Naive thymus-derived CD4-positive, alpha-beta T cell (primary cell): Measurements from ENCODE around the gene EIF4ENIF1. TPM values are rescaled to one million over a fixed set of nuclear protein-coding genes. Genes with fewer than 3 reads are reported as not detected.

Source experiments
- ATAC-seq: fragments of 150-1000 bp; cut with Tn5 transposase; 2 replicates; pipeline ENCODE4 v1.10.0; 2021; ENCODE audit warnings: mild to moderate bottlenecking, moderate library complexity
- CTCF ChIA-PET: fragments of 350-600 bp; sonication (Branson Sonifier 250); formaldehyde crosslinking; loops from one replicate; lab custom pipeline; 2021; ENCODE audit warnings: antibody characterized with exemption; lab: Charles Lee
- POLR2A ChIA-PET: fragments of 350-600 bp; sonication (Branson Sonifier 250); formaldehyde crosslinking; loops from one replicate; lab custom pipeline; 2021; ENCODE audit warnings: antibody characterized with exemption, inconsistent platforms; lab: Charles Lee
- DNase-seq, 9 donors: peaks; one replicate each; pipeline versions ENCODE4 v3.0.0 to v3.0.0-alpha.2; 2020 to 2022; ENCODE audit warnings: mixed read lengths in 1 of 9
- H3K27ac ChIP-seq: one replicate; pipeline ENCODE4 v1.7.0; 2013; ENCODE audit warnings: mild to moderate bottlenecking, low read depth, low read length, moderate library complexity
- H3K27me3 ChIP-seq, 2 donors: one replicate each; pipeline ENCODE4 v1.7.0; 2013; ENCODE audit warnings: low read length in 2 of 2, mild to moderate bottlenecking in 2 of 2, moderate library complexity in 2 of 2; ENCODE audit not compliant: control insufficient read depth in 2 of 2, insufficient read depth in 2 of 2
- H3K36me3 ChIP-seq, 3 experiments: 1 replicate in 2 of 3; 2 replicates in 1 of 3; pipeline ENCODE4 v1.7.0; 2013; ENCODE audit warnings: low read length in 3 of 3, mild to moderate bottlenecking in 3 of 3, moderate library complexity in 1 of 3; ENCODE audit not compliant: insufficient read depth in 3 of 3, control insufficient read depth in 2 of 3
- H3K4me1 ChIP-seq, 2 donors: one replicate each; pipeline ENCODE4 v1.7.0; 2013; ENCODE audit warnings: low read length in 2 of 2, mild to moderate bottlenecking in 2 of 2, moderate library complexity in 1 of 2; ENCODE audit not compliant: control insufficient read depth in 2 of 2, insufficient read depth in 2 of 2
- H3K4me3 ChIP-seq: 2 replicates; pipeline ENCODE4 v1.7.0; 2013; ENCODE audit warnings: mild to moderate bottlenecking, low read length
- H3K9me3 ChIP-seq, 3 experiments: 1 replicate in 2 of 3; 2 replicates in 1 of 3; pipeline ENCODE4 v1.7.0; 2013; ENCODE audit warnings: low read length in 3 of 3; ENCODE audit not compliant: control insufficient read depth in 2 of 3
- H3K27ac Mint-ChIP-seq, 9 donors: one replicate each; pipeline ENCODE4 v1.8.0; 2020 to 2022; ENCODE audit warnings: mixed read lengths in 9 of 9, mild to moderate bottlenecking in 8 of 9, moderate library complexity in 5 of 9, inconsistent platforms in 2 of 9
- H3K27me3 Mint-ChIP-seq, 5 donors: one replicate each; pipeline ENCODE4 v1.8.0; 2021 to 2022; ENCODE audit warnings: mixed read lengths in 5 of 5, mild to moderate bottlenecking in 1 of 5
- H3K36me3 Mint-ChIP-seq, 5 donors: one replicate each; pipeline ENCODE4 v1.8.0; 2020 to 2022; ENCODE audit warnings: mixed read lengths in 5 of 5, mild to moderate bottlenecking in 3 of 5, inconsistent platforms in 1 of 5
- H3K4me1 Mint-ChIP-seq, 7 donors: one replicate each; pipeline ENCODE4 v1.8.0; 2020 to 2022; ENCODE audit warnings: mixed read lengths in 7 of 7, mild to moderate bottlenecking in 3 of 7, inconsistent platforms in 1 of 7
- H3K4me3 Mint-ChIP-seq, 10 donors: one replicate each; pipeline ENCODE4 v1.8.0; 2020 to 2022; ENCODE audit warnings: mild to moderate bottlenecking in 10 of 10, mixed read lengths in 10 of 10, moderate library complexity in 6 of 10, inconsistent platforms in 2 of 10
- H3K9me3 Mint-ChIP-seq, 11 donors: one replicate each; pipeline ENCODE4 v1.8.0; 2020 to 2022; ENCODE audit warnings: mixed read lengths in 11 of 11, mild to moderate bottlenecking in 4 of 11, inconsistent platforms in 1 of 11, moderate library complexity in 1 of 11
- intact Hi-C, 2 donors: fragments of 100-400 bp; cut with micrococcal nuclease; formaldehyde crosslinking; loops; one replicate each; pipeline ENCODE4 v1.15.1; 2023
- polyA plus RNA-seq, 2 donors: library from polyadenylated mRNA; unstranded; fragments of 300-500 nt; fragmentation: Illumina TruSeq; gene quantifications; one replicate each; pipeline ENCODE4 v1.2.3, GENCODE V29; 2021
- total RNA-seq, 6 experiments: library from RNA in 5 of 6; stranded (reverse) in 5 of 6; gene quantifications; 1 replicate in 5 of 6; 2 replicates in 1 of 6; pipeline ENCODE4 v1.2.3 and lab custom pipeline; 2021 to 2026

Gene EIF4ENIF1
- total and polyA plus RNA-seq, 7 experiments from 2014 or later: 12.8 to 46.5 (median 26.9) TPM

GRCh38 chr22:31398231-31398630 is 91.4 kb downstream of the EIF4ENIF1 start:
- Histone ChIP-seq H3K4me3 (no peak overlapping the region), H3K27ac (peak overlapping the region; percentile 91), H3K36me3 (peaks cover 0 to 13% (median 6%) of the 10 kb centered on the region in 3 experiments), H3K27me3 (no peaks in the 10 kb centered on the region), H3K4me1 (peaks cover 10 to 15% of the 10 kb centered on the region in 2 donors), H3K9me3 (no peaks in the 10 kb centered on the region)
- DNase-seq (no peak), ATAC-seq (no peak)
- Mint-ChIP-seq H3K9me3 (peaks cover 0 to 3% (median 0%) of the 10 kb centered on the region in 11 donors), H3K4me1 (peaks cover 5 to 30% (median 22%) of the 10 kb centered on the region in 7 donors), H3K36me3 (peaks cover 0 to 13% (median 7%) of the 10 kb centered on the region in 5 donors), H3K27me3 (no peaks in the 10 kb centered on the region), H3K27ac (peak overlapping the region in 3 of 9 donors; percentile 30 to 85 (median 69)), H3K4me3 (peak overlapping the region in 2 of 10 donors; percentile 25 to 43)
- CTCF ChIA-PET: interaction anchor here (2.2 kb wide), 1 partner anchor 52 kb away, joined by 5 read pairs; the partner anchor contains the start of gene PATZ1
- POLR2A ChIA-PET: interaction anchor here (1.1 to 2.9 kb wide), 3 partner anchors 51 to 1845 kb away, joined by 3 to 42 read pairs (median 10); partner anchors contain the start of genes PATZ1, PISD and THOC5
- intact Hi-C loops: loop anchor here (2.0 to 5.0 kb wide), 8 partner anchors 99 to 547 kb away; partner anchors contain the start of genes PIK3IP1 (in 2 of the 2), SFI1 (in 2 of the 2), SELENOM (in 1 of the 2) and YWHAH (in 1 of the 2)

- no peak overlapping the region for H3K4me3 Mint-ChIP-seq
- ATAC-seq: no peak
- H3K36me3 Mint-ChIP-seq: peaks cover 0 to 4% (median 0%) of the 10 kb centered on the region in 5 donors
- ChIA-PET POLR2A (no interaction called here), CTCF (no interaction called here)
- H3K27ac Mint-ChIP-seq: no peak overlapping the region
- DNase-seq: no peak
- intact Hi-C loops: no loop called here
- Histone ChIP-seq H3K4me3 (no peak overlapping the region), H3K9me3 (no peaks in the 10 kb centered on the region), H3K27me3 (no peaks in the 10 kb centered on the region), H3K36me3 (no peaks in the 10 kb centered on the region), H3K27ac (no peak overlapping the region), H3K4me1 (peaks cover 0 to 4% of the 10 kb centered on the region in 2 donors)
- H3K27me3 Mint-ChIP-seq: peaks cover 0 to 2% (median 0%) of the 10 kb centered on the region in 5 donors
- H3K4me1 Mint-ChIP-seq: peaks cover 0 to 5% (median 0%) of the 10 kb centered on the region in 7 donors
- peaks cover 0 to 3% (median 0%) of the 10 kb centered on the region in 11 donors for H3K9me3 Mint-ChIP-seq
Measured at GRCh38 chr22:31394326-31394725, 95.3 kb downstream of the EIF4ENIF1 start.

- Mint-ChIP-seq H3K36me3 (peaks cover 0 to 4% (median 0%) of the 10 kb centered on the region in 5 donors), H3K27me3 (peaks cover 0 to 2% (median 0%) of the 10 kb centered on the region in 5 donors), H3K27ac (no peak overlapping the region), H3K4me3 (no peak overlapping the region), H3K4me1 (peaks cover 0 to 2% (median 0%) of the 10 kb centered on the region in 7 donors), H3K9me3 (peaks cover 0 to 3% (median 0%) of the 10 kb centered on the region in 11 donors)
- Histone ChIP-seq H3K9me3 (no peaks in the 10 kb centered on the region), H3K4me3 (no peak overlapping the region), H3K27me3 (no peaks in the 10 kb centered on the region), H3K36me3 (no peaks in the 10 kb centered on the region), H3K4me1 (peaks cover 0 to 2% of the 10 kb centered on the region in 2 donors), H3K27ac (no peak overlapping the region)
- intact Hi-C loops: no loop called here
- ChIA-PET CTCF (no interaction called here), POLR2A (no interaction called here)
- no peak for DNase-seq
- no peak for ATAC-seq
Measured at GRCh38 chr22:31393893-31394292, 95.7 kb downstream of the EIF4ENIF1 start.

Other genes starting within 250 kb of the EIF4ENIF1 start
- gene PIK3IP1, start 197.4 kb downstream of the EIF4ENIF1 start, total RNA-seq: 100 to 1,000 TPM in 4 of 5 experiments, 10 to 100 TPM in 1; 72.8 to 638 (median 594) TPM
- 100 to 1,000 TPM; 606 to 941 TPM for gene PIK3IP1, start 197.4 kb downstream of the EIF4ENIF1 start, polyA plus RNA-seq
- gene PATZ1, start 143.5 kb downstream of the EIF4ENIF1 start, total RNA-seq: 10 to 100 TPM; 35.9 to 61.3 (median 55.2) TPM
- gene PATZ1, start 143.5 kb downstream of the EIF4ENIF1 start, polyA plus RNA-seq: 10 to 100 TPM; 15.1 to 26.0 TPM
- 100 to 1,000 TPM in 2 of 5 experiments, 10 to 100 TPM in 3; 53.3 to 109 (median 84.4) TPM for gene DRG1, start 90.2 kb downstream of the EIF4ENIF1 start, total RNA-seq
- gene DRG1, start 90.2 kb downstream of the EIF4ENIF1 start, polyA plus RNA-seq: 10 to 100 TPM; 81.1 to 88.3 TPM
- gene SFI1, start 6.7 kb upstream of the EIF4ENIF1 start, total RNA-seq: 100 to 1,000 TPM; 196 to 359 (median 343) TPM
- gene SFI1, start 6.7 kb upstream of the EIF4ENIF1 start, polyA plus RNA-seq: 10 to 100 TPM; 25.9 to 69.5 TPM
- gene PISD, start 172.4 kb upstream of the EIF4ENIF1 start, total RNA-seq: 10 to 100 TPM; 29.7 to 47.8 (median 35.5) TPM
- 10 to 100 TPM; 15.3 to 18.8 TPM for gene PISD, start 172.4 kb upstream of the EIF4ENIF1 start, polyA plus RNA-seq